Adrenal gland (tissue), 5 donors: ENCODE data around the gene AMFR.

Experiments used
- CTCF ChIP-seq, 6 experiments: fragments of 450-650 bp in 4 of 6; fragments of 200-600 bp in 2 of 6; sonication (generic) in 1 of 6; IDR thresholded peaks; 1 replicate in 5 of 6; 2 replicates in 1 of 6; pipeline versions ENCODE4 v1.5.1 to v1.8.0; 2016 to 2021; ENCODE audit warnings: antibody characterized with exemption in 6 of 6, mild to moderate bottlenecking in 2 of 6, moderate library complexity in 1 of 6
- POLR2A ChIP-seq, 2 donors: fragments of 450-650 bp; IDR thresholded peaks; one replicate each; pipeline ENCODE4 v1.6.1; 2017; ENCODE audit warnings: antibody characterized with exemption in 2 of 2, mild to moderate bottlenecking in 2 of 2, moderate library complexity in 1 of 2
- donor health status: DM: no; HTN: no; CAD: no.

DNA sequence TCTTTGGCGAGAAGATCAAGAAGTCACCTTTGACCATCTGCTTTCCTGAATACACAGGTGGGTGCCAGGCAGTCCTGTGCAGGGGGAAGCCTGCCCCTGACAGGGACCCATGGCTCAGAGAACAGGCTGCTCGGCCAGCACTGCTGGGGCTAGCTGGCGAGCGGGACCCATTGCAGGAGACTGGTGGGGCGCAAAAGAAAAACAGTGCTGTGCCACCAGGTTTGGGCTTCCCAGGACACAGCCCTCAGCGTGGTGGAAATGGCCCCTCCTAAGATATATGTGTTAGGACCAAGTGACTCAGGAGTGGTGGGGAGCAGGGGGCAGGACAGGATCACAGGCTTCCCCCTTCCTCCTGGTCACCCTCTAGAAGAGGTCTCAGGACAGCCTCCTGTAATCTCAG is 73.9 kb downstream of the AMFR start:
- TF ChIP-seq CTCF (IDR thresholded peaks at IDR 0.05) (no peak), POLR2A (IDR thresholded peaks at IDR 0.05) (no peak)
